Endothelial cell of umbilical vein (primary cell): Measurements from ENCODE around the gene PPP1R13B. TPM values are rescaled to one million over a fixed set of nuclear protein-coding genes. Genes with fewer than 3 reads are reported as not detected.

Experiments used
- BruUV-seq: library from RNA; stranded (reverse); fragments of 400-500 nt; replicated peaks from 2 replicates; lab custom pipeline; 2021; lab: Mats Ljungman, UMichigan
- CTCF ChIA-PET: fragments of 300-600, 350-600 bp; sonication (Branson Sonifier 250); formaldehyde crosslinking; loops from one replicate; lab custom pipeline; 2021; ENCODE audit warnings: antibody characterized with exemption, inconsistent platforms; lab: Charles Lee
- POLR2A ChIA-PET: fragments of 300-600, 350-600 bp; sonication (Branson Sonifier 250); formaldehyde crosslinking; loops from one replicate; lab custom pipeline; 2021; ENCODE audit warnings: antibody characterized with exemption, inconsistent platforms; lab: Charles Lee
- DNase-seq: peaks from one replicate; pipeline ENCODE4 v3.0.0-alpha.2; 2011; ENCODE audit warnings: low read depth, low spot score
- FAIRE-seq: peaks from 2 replicates; lab custom pipeline; 2011; peaks lifted over from hg19 to GRCh38; lab: Jason Lieb, UNC
- H2AFZ ChIP-seq: 2 replicates; pipeline ENCODE4 v1.6.0; 2012; ENCODE audit warnings: low read depth, low read length, control low read depth, inconsistent platforms
- H3K27ac ChIP-seq: 2 replicates; pipeline ENCODE4 v1.5.1; 2011; ENCODE audit warnings: low read depth, mild to moderate bottlenecking, control low read depth, low read length, moderate library complexity; ENCODE audit not compliant: insufficient read depth
- H3K27me3 ChIP-seq, 2 experiments: 2 replicates each; pipeline versions ENCODE4 v1.6.0 to v1.6.1; 2011; ENCODE audit warnings: low read length in 2 of 2, mixed read lengths in 1 of 2; ENCODE audit not compliant: control insufficient read depth in 2 of 2, insufficient read depth in 2 of 2
- H3K36me3 ChIP-seq, 2 experiments: 2 replicates in 1 of 2; 3 replicates in 1 of 2; pipeline ENCODE4 v1.5.1; 2011; ENCODE audit warnings: low read length in 2 of 2, mild to moderate bottlenecking in 1 of 2, moderate library complexity in 1 of 2; ENCODE audit not compliant: control insufficient read depth in 2 of 2, insufficient read depth in 2 of 2; ENCODE audit errors: extremely low read depth in 1 of 2
- H3K4me1 ChIP-seq: 3 replicates; pipeline ENCODE4 v1.5.1; 2011; ENCODE audit warnings: mild to moderate bottlenecking, low read length; ENCODE audit not compliant: control insufficient read depth, insufficient read depth; ENCODE audit errors: extremely low read depth
- H3K4me2 ChIP-seq: 2 replicates; pipeline ENCODE4 v1.6.1; 2011; ENCODE audit warnings: low read length, control low read depth, mixed read lengths; ENCODE audit not compliant: insufficient read depth
- H3K4me3 ChIP-seq, 3 experiments: fragments of 200-600 bp in 1 of 3; sonication (generic), shearing (Covaris generic) in 1 of 3; replicated peaks in 1 of 3; 2 replicates each; pipeline ENCODE4 v1.5.1; 2011 to 2016; ENCODE audit warnings: control low read depth in 3 of 3, low read length in 3 of 3, mild to moderate bottlenecking in 2 of 3, inconsistent platforms in 1 of 3, low read depth in 1 of 3, moderate library complexity in 1 of 3; ENCODE audit not compliant: insufficient read depth in 1 of 3
- H3K79me2 ChIP-seq: 2 replicates; pipeline ENCODE4 v1.6.0; 2012; ENCODE audit warnings: low read length, inconsistent platforms; ENCODE audit not compliant: control insufficient read depth, insufficient read depth
- H3K9ac ChIP-seq: replicated peaks from 2 replicates; pipeline ENCODE3; 2011; ENCODE audit warnings: low read length, control low read depth; ENCODE audit not compliant: insufficient read depth; ENCODE audit errors: extremely low read depth
- H3K9me1 ChIP-seq: replicated peaks from 3 replicates; pipeline ENCODE4 v1.6.0; 2011; ENCODE audit warnings: mild to moderate bottlenecking, low read length; ENCODE audit not compliant: control insufficient read depth, insufficient read depth; ENCODE audit errors: extremely low read depth
- H3K9me3 ChIP-seq: replicated peaks from 2 replicates; pipeline ENCODE4 v1.5.1; 2012; ENCODE audit warnings: low read length, inconsistent platforms; ENCODE audit not compliant: control insufficient read depth, insufficient read depth
- H4K20me1 ChIP-seq: replicated peaks from 2 replicates; pipeline ENCODE3; 2011; ENCODE audit warnings: mild to moderate bottlenecking, low read length; ENCODE audit not compliant: control insufficient read depth, insufficient read depth; ENCODE audit errors: extremely low read depth
- CTCF ChIP-seq, 2 donors: IDR thresholded peaks; 1 replicate in 1 of 2; 2 replicates in 1 of 2; pipeline ENCODE4 v1.5.1; 2011; ENCODE audit warnings: low read length in 2 of 2, mild to moderate bottlenecking in 2 of 2, moderate library complexity in 2 of 2, control low read depth in 1 of 2, inconsistent platforms in 1 of 2, low read depth in 1 of 2; ENCODE audit not compliant: insufficient read depth in 1 of 2; ENCODE audit errors: extremely low read depth in 1 of 2
- GATA2 ChIP-seq: IDR thresholded peaks from 2 replicates; pipeline ENCODE4 v1.7.0; 2011; ENCODE audit warnings: low read depth, mild to moderate bottlenecking, moderate library complexity, mixed read lengths, low read length; ENCODE audit not compliant: insufficient read length, insufficient read depth
- JUN ChIP-seq: IDR thresholded peaks from 2 replicates; pipeline ENCODE4 v1.6.1; 2011; ENCODE audit warnings: borderline replicate concordance, low read depth; ENCODE audit not compliant: insufficient read length, insufficient read depth
- dilution Hi-C: fragments of 300-500 bp; cut with MboI; formaldehyde crosslinking; loops from one replicate; pipeline ENCODE4 v1.15.0; 2019; ENCODE audit warnings: low sequenced_read_pairs; ENCODE audit not compliant: extremely low pct_ligation_motif_present
- intact Hi-C: fragments of 100-400 bp; cut with micrococcal nuclease; formaldehyde crosslinking; loops from one replicate; pipeline ENCODE4 v1.10.0; 2022
- polyA plus RNA-seq, 4 experiments: library from polyadenylated mRNA; depleted of rRNA in 3 of 4; stranded (reverse) in 3 of 4; unstranded in 1 of 4; fragments of >200 nt; gene quantifications; 2 replicates each; pipeline versions ENCODE4 v1.2.1 to v1.2.3, GENCODE V29; 2011 to 2012; ENCODE audit warnings: missing spikeins in 1 of 4
- total RNA-seq: library from RNA; stranded (reverse); gene quantifications from 2 replicates; pipeline ENCODE4 v1.2.3, GENCODE V29; 2021
- TF ChIP-seq, protein P1 (sequence below): IDR thresholded peaks from 2 replicates; pipeline ENCODE4 v1.6.1; 2011; ENCODE audit not compliant: insufficient read depth, insufficient read length

PPP1R13B gene
- total and polyA plus RNA-seq, 2 donors (not counting 3 experiments of a cell fraction or from before 2014, with no cell fraction given) = 10.0 to 30.0 TPM

DNA sequence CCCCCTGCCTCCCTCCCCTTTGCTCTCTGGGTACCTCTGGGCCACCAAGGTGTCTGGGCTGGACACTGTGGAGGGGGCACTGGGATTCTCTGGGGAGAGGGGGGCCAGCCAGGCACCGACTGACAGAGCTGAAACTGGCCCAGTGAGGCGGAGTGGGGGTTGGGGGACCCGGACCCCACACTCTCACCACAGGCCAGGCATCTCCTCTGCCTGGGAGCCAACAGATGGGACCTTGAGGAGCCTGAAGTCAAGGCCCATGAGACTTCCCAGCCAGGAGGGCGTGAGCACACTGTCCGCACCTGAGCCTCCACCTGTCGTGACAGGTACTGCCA lies 39.8 kb upstream of the PPP1R13B start:
- TF ChIP-seq, protein P1, sequence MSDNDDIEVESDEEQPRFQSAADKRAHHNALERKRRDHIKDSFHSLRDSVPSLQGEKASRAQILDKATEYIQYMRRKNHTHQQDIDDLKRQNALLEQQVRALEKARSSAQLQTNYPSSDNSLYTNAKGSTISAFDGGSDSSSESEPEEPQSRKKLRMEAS = no peak
- TF ChIP-seq JUN (no peak), GATA2 (no peak), CTCF (IDR thresholded peaks at IDR 0.05; ENCODE audit: extremely low read depth in 1 of 2, insufficient read depth in 1 of 2, low read depth in 1 of 2, low read length in 2 of 2) (no peak)
- ChIA-PET POLR2A (no interaction called here), CTCF (interaction anchor here (1.3 to 10.4 kb wide), 2 partner anchors 13 to 78 kb away, joined by 4 to 81 read pairs; no protein-coding TSS in a partner anchor)
- intact Hi-C loops (no loop called here), dilution Hi-C loops (no loop called here)
- H3K4me3 ChIP-seq = no peak overlapping the region
- H3K79me2 ChIP-seq = no peaks in the 10 kb centered on the region
- BruUV-seq = no TSS peak
- no peaks in the 10 kb centered on the region for H3K9me1 ChIP-seq
- H2AFZ ChIP-seq = no peak overlapping the region
- no peaks in the 10 kb centered on the region for H3K9me3 ChIP-seq
- H3K4me2 ChIP-seq = no peak overlapping the region
- H3K27ac ChIP-seq = no peak overlapping the region
- H3K36me3 ChIP-seq = no peaks in the 10 kb centered on the region
- FAIRE-seq = no peak
- H4K20me1 ChIP-seq = no peaks in the 10 kb centered on the region
- no peaks in the 10 kb centered on the region for H3K27me3 ChIP-seq
- no peak for DNase-seq
- no peak overlapping the region for H3K9ac ChIP-seq
- H3K4me1 ChIP-seq = peaks cover 8% of the 10 kb centered on the region
